ENCODE measurements around the gene BMP2K.

DNA sequence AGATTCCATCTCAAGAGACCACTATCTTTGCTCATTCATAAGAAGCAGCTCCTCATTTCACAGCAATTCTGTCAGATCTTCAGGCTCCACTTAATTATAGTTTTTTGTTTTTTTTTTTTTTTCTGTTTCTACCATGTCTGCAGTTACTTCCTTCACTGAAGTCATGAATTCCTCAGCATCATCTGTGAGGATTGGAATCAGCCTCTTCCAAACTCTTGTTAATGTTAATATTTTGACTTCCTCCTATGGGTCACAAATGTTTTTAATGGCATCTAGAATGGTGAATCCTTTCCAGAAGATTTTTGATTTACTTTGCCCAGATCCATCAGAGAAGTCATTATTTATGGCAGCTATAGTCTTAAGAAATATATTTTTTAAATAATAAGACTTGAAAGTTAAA lies 53.1 kb downstream of the BMP2K start:
- TF ChIP-seq, protein P1, sequence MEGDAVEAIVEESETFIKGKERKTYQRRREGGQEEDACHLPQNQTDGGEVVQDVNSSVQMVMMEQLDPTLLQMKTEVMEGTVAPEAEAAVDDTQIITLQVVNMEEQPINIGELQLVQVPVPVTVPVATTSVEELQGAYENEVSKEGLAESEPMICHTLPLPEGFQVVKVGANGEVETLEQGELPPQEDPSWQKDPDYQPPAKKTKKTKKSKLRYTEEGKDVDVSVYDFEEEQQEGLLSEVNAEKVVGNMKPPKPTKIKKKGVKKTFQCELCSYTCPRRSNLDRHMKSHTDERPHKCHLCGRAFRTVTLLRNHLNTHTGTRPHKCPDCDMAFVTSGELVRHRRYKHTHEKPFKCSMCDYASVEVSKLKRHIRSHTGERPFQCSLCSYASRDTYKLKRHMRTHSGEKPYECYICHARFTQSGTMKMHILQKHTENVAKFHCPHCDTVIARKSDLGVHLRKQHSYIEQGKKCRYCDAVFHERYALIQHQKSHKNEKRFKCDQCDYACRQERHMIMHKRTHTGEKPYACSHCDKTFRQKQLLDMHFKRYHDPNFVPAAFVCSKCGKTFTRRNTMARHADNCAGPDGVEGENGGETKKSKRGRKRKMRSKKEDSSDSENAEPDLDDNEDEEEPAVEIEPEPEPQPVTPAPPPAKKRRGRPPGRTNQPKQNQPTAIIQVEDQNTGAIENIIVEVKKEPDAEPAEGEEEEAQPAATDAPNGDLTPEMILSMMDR (conservative IDR thresholded peaks at IDR 0.05; ENCODE audit: low read length) = no peak
- no peak for TF ChIP-seq EZH2phosphoT487 (IDR thresholded peaks at IDR 0.05; ENCODE audit: borderline replicate concordance, low read depth, low read length)
